Measurements from ENCODE around the gene CAMSAP2.

The CAMSAP2 gene

DNA sequence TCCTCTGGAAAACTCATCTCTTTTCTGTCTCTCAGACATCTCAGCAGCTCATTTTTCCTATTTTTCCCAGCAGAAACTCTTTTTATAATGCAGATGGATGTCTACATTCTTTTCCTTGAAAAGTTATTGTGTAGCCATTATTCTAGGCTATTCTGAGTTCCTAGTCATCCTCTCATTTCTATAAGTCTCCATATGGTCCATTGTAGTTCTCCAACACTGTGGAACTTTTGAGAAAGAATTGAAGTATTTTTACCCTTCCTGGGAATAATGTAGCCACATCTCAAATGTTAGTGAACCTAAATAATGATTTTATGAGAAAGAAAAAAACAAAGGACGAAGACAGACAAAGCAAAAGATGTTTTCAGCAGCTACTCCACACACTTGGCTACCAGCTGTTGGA lies 107.7 kb downstream of the CAMSAP2 start:
- DNase-seq, result no peak

DNA sequence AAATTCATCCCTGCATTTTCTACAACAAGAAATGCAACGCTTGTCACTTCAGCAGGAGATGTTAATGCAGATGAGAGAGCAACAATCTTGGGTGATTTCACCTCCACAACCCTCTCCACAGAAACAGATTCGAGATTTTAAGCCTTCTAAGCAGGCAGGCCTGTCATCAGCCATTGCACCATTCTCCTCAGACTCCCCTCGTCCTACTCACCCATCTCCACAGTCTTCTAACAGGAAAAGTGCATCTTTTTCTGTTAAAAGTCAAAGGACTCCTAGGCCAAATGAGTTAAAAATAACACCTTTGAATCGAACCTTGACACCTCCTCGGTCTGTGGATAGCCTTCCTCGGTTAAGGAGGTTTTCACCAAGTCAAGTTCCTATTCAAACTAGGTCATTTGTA lies 110.7 kb downstream of the CAMSAP2 start:
- DNase-seq, result no peak

- no peak for DNase-seq
Observed at GRCh38 chr1:200850554-200850953, 111.9 kb downstream of the CAMSAP2 start.

- no peak for DNase-seq
Observed at GRCh38 chr1:200856716-200857357, 118.1 kb downstream of the CAMSAP2 start.

DNA sequence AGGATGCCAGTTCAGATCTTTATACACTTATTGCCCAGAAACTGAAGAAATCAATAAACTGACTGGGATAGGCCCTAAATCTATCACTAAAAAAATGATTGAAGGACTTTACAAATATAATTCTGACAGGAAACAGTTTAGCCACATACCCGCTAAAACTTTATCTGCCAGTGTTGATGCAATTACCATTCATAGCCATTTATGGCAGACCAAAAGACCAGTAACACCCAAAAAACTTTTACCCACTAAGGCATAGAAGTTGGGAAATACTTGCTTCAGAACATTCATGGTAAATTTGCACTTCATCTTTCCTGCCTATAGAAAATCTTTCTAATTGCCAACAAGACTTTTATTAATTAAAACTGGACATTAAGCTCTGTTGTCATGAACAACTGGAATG lies 119.1 kb downstream of the CAMSAP2 start:
- DNase-seq, result no peak

DNA sequence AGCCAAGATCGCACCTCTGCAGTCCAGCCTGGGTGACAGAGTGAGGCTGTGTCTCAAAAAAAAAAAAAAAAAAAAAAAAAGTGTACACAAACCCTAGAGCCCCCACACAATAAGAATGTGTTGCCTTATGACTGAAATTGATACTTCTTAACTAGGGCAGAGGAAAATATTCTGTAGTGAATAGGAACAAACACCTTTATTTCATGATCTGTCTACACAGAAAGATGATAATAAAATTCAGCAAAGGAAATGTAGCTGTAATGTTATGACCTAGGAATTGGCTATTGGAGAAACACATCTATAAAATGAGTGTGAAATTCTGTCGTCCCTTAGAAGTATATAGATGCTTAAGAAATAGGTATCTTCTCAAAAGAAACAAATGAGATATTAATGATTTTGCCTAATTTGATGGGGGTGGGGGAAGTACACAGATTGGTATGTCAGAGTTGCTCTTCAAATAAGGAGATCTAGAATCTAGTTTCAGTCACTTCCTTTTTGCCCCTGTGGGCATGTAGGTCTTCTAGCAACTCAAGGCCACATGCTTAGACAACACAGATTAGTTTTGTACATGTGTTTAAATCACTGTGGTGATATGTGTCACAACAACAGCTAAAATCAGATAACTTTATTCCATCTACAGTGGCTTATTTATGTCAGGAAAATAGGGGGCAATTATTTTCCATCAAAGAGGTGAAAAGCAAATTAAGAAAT lies 123.4 kb downstream of the CAMSAP2 start:
- DNase-seq, result no peak

DNA sequence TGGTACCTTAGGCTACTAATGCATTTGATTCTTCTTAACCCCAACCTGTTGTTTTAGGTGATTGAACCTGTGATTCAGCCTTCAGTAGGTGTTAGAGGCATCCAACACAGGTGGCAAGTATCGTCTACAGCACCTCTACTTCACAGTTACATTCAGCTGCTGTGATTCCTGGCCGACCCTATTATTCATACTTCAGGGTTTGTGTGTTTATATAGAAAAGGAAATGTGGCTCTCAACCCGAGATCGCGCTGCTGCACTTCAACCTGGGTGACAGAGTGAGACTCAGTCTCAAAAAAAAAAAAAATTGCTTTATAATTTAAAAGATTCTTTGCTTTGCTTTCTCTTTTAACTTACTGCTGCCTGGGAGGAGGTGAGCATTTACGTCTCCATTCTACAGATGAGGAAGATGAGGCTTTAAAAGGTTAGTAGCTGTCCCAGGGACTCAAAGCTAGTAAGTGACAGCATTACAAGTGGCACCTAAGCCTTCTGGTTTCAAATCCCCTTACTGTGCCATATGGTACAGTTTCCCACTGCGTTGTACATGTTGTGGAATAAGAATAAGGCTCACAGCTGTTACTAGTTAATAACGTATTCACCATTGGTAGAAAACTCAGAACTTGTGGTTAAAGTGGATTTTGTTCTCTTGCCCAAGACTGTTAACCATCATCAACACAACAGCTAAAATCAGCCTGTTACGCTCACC lies 124.2 kb downstream of the CAMSAP2 start:
- no peak for DNase-seq

DNA sequence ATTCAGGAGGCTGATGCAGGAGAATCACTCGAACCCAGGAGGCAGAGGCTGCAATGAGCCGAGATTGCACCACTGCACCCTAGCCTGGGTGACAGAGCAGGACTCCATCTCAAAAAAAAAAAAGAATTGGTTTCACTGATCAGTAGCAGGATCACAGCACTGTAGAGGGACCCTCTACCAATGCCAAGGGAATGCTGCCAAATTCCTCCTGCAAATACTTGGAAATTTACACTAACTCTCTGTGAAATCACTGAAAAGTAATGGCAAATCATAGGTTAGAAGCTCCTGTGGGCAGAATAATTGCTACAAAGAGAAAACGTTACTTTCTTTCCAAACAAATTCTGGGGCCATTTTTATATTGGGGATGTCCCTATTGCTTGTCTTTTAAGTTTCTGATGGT lies 127.4 kb downstream of the CAMSAP2 start:
- no peak for DNase-seq

DNA sequence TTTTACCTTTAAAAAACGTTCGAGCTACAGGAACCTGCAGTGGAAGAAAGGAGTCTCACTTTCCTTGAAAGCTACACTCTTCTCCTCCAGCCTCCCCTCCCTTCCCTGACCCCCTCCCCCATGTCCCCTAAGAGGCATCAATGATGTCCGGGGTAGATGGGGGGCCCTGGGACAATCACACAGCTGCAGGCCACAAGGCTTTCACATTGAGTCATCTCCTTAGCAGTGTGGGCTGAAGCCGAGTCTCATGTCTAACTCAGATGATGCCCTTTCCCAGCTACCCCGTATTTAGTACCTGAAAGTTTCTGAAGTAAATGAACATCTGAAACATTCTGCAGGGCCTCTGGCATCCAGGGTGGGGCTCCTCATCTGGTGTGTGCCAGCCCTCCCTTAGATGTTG lies 127.8 kb downstream of the CAMSAP2 start:
- DNase-seq, result peak in 1 of 56 donors; percentile 14

GRCh38 chr1:200867018-200867811 lies 128.5 kb downstream of the CAMSAP2 start:
- no peak for DNase-seq

- no peak for DNase-seq
Observed at GRCh38 chr1:200869376-200869752, 130.7 kb downstream of the CAMSAP2 start.

- DNase-seq, result no peak
Observed at GRCh38 chr1:200869753-200870391, 131.2 kb downstream of the CAMSAP2 start.

DNA sequence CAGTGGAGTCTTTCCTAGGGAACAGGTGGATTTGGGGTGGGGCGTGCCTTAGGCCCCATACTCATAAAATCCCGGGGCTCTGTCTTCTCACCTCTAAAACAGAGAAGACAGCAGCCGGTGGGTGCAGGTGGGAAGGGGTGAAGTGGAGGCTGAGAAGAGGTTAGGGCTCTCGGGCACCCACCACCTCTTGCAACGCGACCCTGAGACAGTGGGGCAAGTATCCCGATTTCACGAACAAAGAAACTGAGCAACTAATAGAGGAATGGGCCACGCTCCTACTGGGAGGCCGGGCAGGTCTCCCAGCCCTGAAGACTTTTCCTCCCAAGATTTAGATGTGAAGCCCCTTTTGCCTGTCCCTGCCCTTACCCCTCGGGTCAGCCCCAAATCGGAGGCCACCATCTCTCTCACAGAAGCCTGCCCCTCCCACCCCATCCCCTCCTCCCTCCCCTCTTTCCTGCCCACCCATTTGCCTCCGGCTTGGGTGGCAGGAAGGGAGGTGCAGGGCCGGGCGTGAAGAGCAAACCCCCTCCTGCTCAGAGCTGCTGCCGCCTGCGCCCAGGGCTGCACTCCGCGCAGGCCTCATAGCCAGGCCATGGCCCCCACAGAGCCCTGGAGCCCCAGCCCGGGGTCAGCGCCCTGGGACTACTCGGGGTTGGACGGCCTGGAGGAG lies 133.9 kb downstream of the CAMSAP2 start, which contains the start of gene GPR25:
TSS of gene GPR25 (plus strand) at position 536 of the 670 bp plus-strand sequence. CDS start at position 593, 57 bp downstream.
- no peak for DNase-seq

DNA sequence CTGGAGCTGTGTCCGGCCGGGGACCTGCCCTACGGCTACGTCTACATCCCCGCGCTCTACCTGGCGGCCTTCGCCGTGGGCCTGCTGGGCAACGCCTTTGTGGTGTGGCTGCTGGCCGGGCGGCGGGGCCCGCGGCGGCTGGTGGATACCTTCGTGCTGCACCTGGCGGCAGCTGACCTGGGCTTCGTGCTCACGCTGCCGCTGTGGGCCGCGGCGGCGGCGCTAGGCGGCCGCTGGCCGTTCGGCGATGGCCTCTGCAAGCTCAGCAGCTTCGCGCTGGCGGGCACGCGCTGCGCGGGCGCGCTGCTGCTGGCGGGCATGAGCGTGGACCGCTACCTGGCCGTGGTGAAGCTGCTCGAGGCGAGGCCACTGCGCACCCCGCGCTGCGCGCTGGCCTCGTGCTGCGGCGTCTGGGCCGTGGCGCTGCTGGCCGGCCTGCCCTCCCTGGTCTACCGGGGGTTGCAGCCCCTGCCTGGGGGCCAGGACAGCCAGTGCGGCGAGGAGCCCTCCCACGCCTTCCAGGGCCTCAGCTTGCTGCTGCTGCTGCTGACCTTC lies 134.5 kb downstream of the CAMSAP2 start:
- DNase-seq, result no peak

DNA sequence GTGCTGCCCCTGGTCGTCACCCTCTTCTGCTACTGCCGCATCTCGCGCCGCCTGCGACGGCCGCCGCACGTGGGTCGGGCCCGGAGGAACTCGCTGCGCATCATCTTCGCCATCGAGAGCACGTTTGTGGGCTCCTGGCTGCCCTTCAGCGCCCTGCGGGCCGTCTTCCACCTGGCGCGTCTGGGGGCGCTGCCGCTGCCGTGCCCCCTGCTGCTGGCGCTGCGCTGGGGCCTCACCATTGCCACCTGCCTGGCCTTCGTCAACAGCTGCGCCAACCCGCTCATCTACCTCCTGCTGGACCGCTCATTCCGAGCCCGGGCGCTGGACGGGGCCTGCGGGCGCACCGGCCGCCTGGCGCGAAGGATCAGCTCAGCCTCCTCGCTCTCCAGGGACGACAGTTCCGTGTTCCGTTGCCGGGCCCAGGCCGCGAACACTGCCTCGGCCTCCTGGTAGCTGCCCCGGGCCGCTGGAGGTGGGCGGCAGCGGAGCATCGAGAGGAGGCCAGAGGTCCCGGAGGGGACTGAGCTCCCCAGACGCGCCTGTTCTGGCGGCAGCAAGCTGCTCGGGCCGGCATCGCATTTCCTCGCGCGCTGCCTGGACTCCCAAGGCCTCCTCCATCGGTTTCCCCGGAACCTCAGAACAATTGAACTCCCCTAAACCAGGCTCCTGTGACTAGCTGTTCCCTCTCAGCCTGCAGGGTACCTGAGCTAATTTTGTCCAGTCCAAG lies 135.1 kb downstream of the CAMSAP2 start:
- DNase-seq, result no peak

DNA sequence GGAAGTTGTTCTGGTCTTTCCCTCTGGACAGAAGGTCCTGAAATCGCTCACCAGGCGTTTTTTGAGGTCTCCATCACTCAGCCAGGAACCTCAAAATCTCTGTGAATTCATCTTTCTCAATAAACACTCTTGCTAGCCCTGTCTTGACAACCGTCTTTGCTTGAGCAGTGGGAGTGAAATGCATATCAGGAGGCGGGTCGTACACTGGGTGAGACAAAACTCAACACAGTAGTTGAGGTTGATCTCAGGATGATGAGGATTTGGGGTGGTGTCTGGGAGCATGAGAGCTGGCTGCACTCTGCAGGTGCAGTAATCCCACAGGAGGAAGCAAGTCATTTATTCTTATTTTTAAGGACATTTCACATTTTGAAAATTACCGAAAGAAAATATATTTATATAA lies 136.0 kb downstream of the CAMSAP2 start:
- DNase-seq, result no peak

- DNase-seq, result no peak
Observed at GRCh38 chr1:200875416-200875815, 136.7 kb downstream of the CAMSAP2 start.

GRCh38 chr1:200877010-200877409 lies 138.3 kb downstream of the CAMSAP2 start:
- DNase-seq, result no peak

DNA sequence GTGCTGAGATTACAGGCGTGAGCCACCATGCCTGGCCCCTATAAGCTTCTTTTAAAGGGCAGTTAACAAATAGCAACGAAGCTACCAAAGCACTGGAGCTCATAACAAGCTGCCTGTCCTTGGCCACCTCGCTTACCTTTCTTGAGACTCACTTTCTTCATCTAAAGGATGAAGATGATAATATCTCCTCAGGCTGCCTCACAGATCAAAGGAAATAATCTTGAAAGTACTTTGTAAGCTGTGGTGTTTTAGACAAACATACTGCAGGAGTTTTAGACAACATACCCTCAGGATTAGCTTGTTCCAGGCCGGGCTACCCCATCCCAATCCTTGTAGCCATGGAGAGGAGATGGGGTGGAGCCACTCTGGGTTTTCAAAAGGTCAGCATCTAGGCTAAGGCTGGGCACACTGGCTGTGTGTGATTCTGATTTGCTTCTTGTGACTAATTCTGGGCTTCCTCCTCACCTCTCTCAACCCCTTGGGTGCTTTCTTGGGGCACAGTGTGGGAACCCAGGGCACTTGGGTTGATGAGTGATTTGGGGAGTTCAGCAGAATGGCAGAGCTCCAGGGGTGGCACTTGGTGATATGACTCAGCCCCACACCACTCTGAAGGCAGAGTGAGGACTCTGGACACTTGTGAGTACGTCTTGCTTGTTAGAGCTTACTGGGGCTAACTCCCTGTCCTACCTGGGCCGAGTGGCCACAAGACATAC lies 139.3 kb downstream of the CAMSAP2 start:
- DNase-seq, result no peak

Measured in nucleus accumbens (tissue), 56 donors.